MM.1S (cell line): Measurements from ENCODE around the gene EPGN.

Experiments
- DNase-seq: peaks from one replicate; pipeline ENCODE4 v3.0.0-alpha.2; 2015
- H2AFZ ChIP-seq: fragments of 300-600 bp; sonication (generic); 2 replicates; pipeline ENCODE4 v1.6.0; 2016; ENCODE audit warnings: antibody characterized with exemption, low read length
- H3F3A ChIP-seq: fragments of 300-600 bp; sonication (generic); 2 replicates; pipeline ENCODE4 v1.6.1; 2016; ENCODE audit warnings: mild to moderate bottlenecking, antibody characterized with exemption, low read length, moderate library complexity, mixed read lengths; ENCODE audit not compliant: insufficient read depth
- H3K27ac ChIP-seq: fragments of 300-600 bp; sonication (generic); 2 replicates; pipeline ENCODE4 v1.5.1; 2016; ENCODE audit warnings: mild to moderate bottlenecking, low read length
- H3K27me3 ChIP-seq: fragments of 300-600 bp; sonication (generic); replicated peaks from 2 replicates; pipeline ENCODE4 v1.6.0; 2016; ENCODE audit warnings: low read length; ENCODE audit not compliant: insufficient read depth
- H3K36me3 ChIP-seq: fragments of 300-600 bp; sonication (generic); replicated peaks from 2 replicates; pipeline ENCODE4 v1.6.1; 2016; ENCODE audit warnings: mild to moderate bottlenecking, low read length, mixed read lengths; ENCODE audit not compliant: insufficient read depth
- H3K4me1 ChIP-seq: fragments of 300-600 bp; sonication (generic); 2 replicates; pipeline ENCODE4 v1.6.1; 2016; ENCODE audit warnings: low read length, mixed read lengths
- H3K4me2 ChIP-seq: fragments of 300-600 bp; sonication (generic); 2 replicates; pipeline ENCODE4 v1.6.0; 2016; ENCODE audit warnings: low read depth, low read length
- H3K4me3 ChIP-seq: fragments of 300-600 bp; sonication (generic); 2 replicates; pipeline ENCODE4 v1.5.1; 2016; ENCODE audit warnings: low read length, mixed read lengths
- H3K79me2 ChIP-seq: fragments of 300-600 bp; sonication (generic); 2 replicates; pipeline ENCODE4 v1.6.1; 2016; ENCODE audit warnings: mixed run types, low read length, mixed read lengths
- H3K9ac ChIP-seq: fragments of 300-600 bp; sonication (generic); 2 replicates; pipeline ENCODE4 v1.6.1; 2016; ENCODE audit warnings: low read length, mixed read lengths
- H3K9me2 ChIP-seq: fragments of 300-600 bp; sonication (generic); replicated peaks from 2 replicates; pipeline ENCODE4 v1.6.1; 2016; ENCODE audit warnings: mild to moderate bottlenecking, low read length, mixed read lengths; ENCODE audit not compliant: insufficient read depth
- H3K9me3 ChIP-seq: fragments of 300-600 bp; sonication (generic); replicated peaks from 2 replicates; pipeline ENCODE4 v1.6.1; 2016; ENCODE audit warnings: mild to moderate bottlenecking, low read length, mixed read lengths; ENCODE audit not compliant: insufficient read depth
- H4K20me1 ChIP-seq: fragments of 300-600 bp; sonication (generic); 2 replicates; pipeline ENCODE4 v1.6.1; 2016; ENCODE audit warnings: mild to moderate bottlenecking, low read length, moderate library complexity, mixed read lengths; ENCODE audit not compliant: insufficient read depth
- CTCF ChIP-seq: fragments of 300-600 bp; sonication (generic); IDR thresholded peaks from 2 replicates; pipeline ENCODE4 v1.5.1; 2016; ENCODE audit warnings: antibody characterized with exemption, low read length, mixed read lengths
- EZH2 ChIP-seq: fragments of 300-600 bp; sonication (generic); optimal IDR thresholded peaks from 2 replicates; pipeline ENCODE3; 2017; ENCODE audit warnings: low read depth, mild to moderate bottlenecking, antibody characterized with exemption, low read length, mixed read lengths
- EZH2phosphoT487 ChIP-seq: fragments of 300-600 bp; sonication (generic); IDR thresholded peaks from 2 replicates; pipeline ENCODE4 v1.6.1; 2018; ENCODE audit warnings: antibody characterized with exemption, low read length

The EPGN gene

GRCh38 chr4:74279716-74280115 lies 28.6 kb upstream of the EPGN start:
- DNase-seq, result no peak
- Histone ChIP-seq H3K27me3 (no peaks in the 10 kb centered on the region), H3K4me1 (no peaks in the 10 kb centered on the region), H3K4me3 (no peak overlapping the region), H2AFZ (no peak overlapping the region), H4K20me1 (no peaks in the 10 kb centered on the region), H3K79me2 (no peaks in the 10 kb centered on the region), H3K4me2 (no peak overlapping the region), H3K9ac (no peak overlapping the region), H3K27ac (no peak overlapping the region), H3K9me3 (no peaks in the 10 kb centered on the region), H3K36me3 (no peaks in the 10 kb centered on the region), H3F3A (no peaks in the 10 kb centered on the region), H3K9me2 (0 out of 2 replicates have a peak, but pooled peaks cover 2% of the 10 kb centered on the region)
- TF ChIP-seq EZH2, result no peak
- no peak for TF ChIP-seq EZH2phosphoT487
- no peak for TF ChIP-seq CTCF

GRCh38 chr4:74282926-74283325 lies 25.3 kb upstream of the EPGN start:
- no peaks in the 10 kb centered on the region for H3K79me2 ChIP-seq
- no peaks in the 10 kb centered on the region for H3K9me3 ChIP-seq
- H3K4me3 ChIP-seq, result no peak overlapping the region
- no peak overlapping the region for H3K9ac ChIP-seq
- peaks cover 3% of the 10 kb centered on the region; the same call in 1 of the 2 replicates for H3K4me1 ChIP-seq
- H3K9me2 ChIP-seq, result no peaks in the 10 kb centered on the region
- H3F3A ChIP-seq, result no peaks in the 10 kb centered on the region
- H3K27me3 ChIP-seq, result no peaks in the 10 kb centered on the region
- H3K27ac ChIP-seq, result no peak overlapping the region
- TF ChIP-seq EZH2 (no peak), EZH2phosphoT487 (no peak), CTCF (no peak)
- H3K4me2 ChIP-seq, result no peak overlapping the region
- no peak overlapping the region for H2AFZ ChIP-seq
- H3K36me3 ChIP-seq, result no peaks in the 10 kb centered on the region
- no peaks in the 10 kb centered on the region for H4K20me1 ChIP-seq
- no peak for DNase-seq

DNA sequence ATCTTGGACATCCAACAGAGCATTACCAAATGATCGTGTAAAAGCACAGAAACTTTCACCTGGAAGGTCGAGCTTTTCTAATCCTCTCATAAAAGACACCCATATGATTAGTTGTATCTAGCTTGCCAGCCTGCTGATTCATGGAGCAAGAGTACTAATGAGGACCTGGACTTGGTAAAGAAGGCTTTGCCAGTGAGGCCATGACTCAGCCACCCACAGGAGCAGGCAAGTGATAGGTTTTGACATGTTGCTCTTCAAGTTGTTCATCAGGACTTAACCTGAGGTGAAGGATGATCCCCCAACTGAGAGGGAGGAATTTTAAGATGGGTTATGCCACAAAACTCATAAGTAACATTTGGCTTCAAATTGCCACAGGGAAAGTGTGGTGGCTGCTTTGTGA lies 24.7 kb upstream of the EPGN start:
- H3K27me3 ChIP-seq, result no peaks in the 10 kb centered on the region
- TF ChIP-seq EZH2 (no peak), CTCF (no peak), EZH2phosphoT487 (no peak)
- H3K9ac ChIP-seq, result no peak overlapping the region
- no peak overlapping the region for H3K4me2 ChIP-seq
- H4K20me1 ChIP-seq, result no peaks in the 10 kb centered on the region
- no peaks in the 10 kb centered on the region for H3K36me3 ChIP-seq
- H3K4me1 ChIP-seq, result peaks cover 3% of the 10 kb centered on the region; the same call in 1 of the 2 replicates
- DNase-seq, result no peak
- H3K4me3 ChIP-seq, result no peak overlapping the region
- H3K79me2 ChIP-seq, result no peaks in the 10 kb centered on the region
- no peak overlapping the region for H3K27ac ChIP-seq
- H3K9me3 ChIP-seq, result no peaks in the 10 kb centered on the region
- H3K9me2 ChIP-seq, result no peaks in the 10 kb centered on the region
- H3F3A ChIP-seq, result no peaks in the 10 kb centered on the region
- H2AFZ ChIP-seq, result no peak overlapping the region

DNA sequence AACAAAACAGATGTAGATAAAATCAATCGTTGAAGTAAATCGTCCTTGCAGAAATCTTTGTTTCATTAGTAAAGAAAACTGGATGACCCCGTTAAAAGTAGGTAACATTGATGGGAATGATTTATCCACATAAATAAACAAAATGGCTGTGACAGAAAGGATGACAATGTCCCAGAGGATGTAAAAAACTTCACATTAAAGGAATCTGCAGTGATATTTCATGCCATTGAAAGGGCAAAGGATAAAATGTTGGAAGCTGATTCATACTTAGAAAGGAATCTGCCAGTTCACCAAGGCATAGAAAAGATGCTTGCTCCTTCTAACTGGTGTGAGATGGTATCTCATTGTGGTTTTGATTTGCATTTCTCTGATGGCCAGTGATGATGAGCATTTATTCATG lies 24.2 kb upstream of the EPGN start:
- Histone ChIP-seq H3F3A (no peaks in the 10 kb centered on the region), H3K4me2 (no peak overlapping the region), H3K36me3 (no peaks in the 10 kb centered on the region), H3K27me3 (no peaks in the 10 kb centered on the region), H3K9me3 (no peaks in the 10 kb centered on the region), H3K79me2 (no peaks in the 10 kb centered on the region), H3K27ac (no peak overlapping the region), H3K9me2 (no peaks in the 10 kb centered on the region), H3K4me3 (no peak overlapping the region), H3K4me1 (peaks cover 3% of the 10 kb centered on the region; the same call in 1 of the 2 replicates), H3K9ac (no peak overlapping the region), H2AFZ (no peak overlapping the region), H4K20me1 (no peaks in the 10 kb centered on the region)
- no peak for TF ChIP-seq EZH2
- no peak for TF ChIP-seq CTCF
- TF ChIP-seq EZH2phosphoT487, result no peak
- DNase-seq, result no peak
